SU-DHL-6 (cell line): Measurements from ENCODE around the gene BMP6.

Source experiments
- H2AFZ ChIP-seq: fragments of 200-600 bp; sonication (generic); 2 replicates; pipeline ENCODE4 v1.6.1; 2014; ENCODE audit warnings: low read depth, mild to moderate bottlenecking, moderate library complexity, mixed read lengths, antibody characterized with exemption, low read length; ENCODE audit not compliant: severe bottlenecking
- H3F3A ChIP-seq: fragments of 200-600 bp; shearing (Covaris generic); 2 replicates; pipeline ENCODE4 v1.6.0; 2016; ENCODE audit warnings: antibody characterized with exemption, mild to moderate bottlenecking; ENCODE audit not compliant: insufficient read depth
- H3K27ac ChIP-seq: fragments of 200-600 bp; sonication (generic); 2 replicates; pipeline ENCODE4 v1.5.1; 2016; ENCODE audit warnings: low read depth, mild to moderate bottlenecking, low read length, moderate library complexity, mixed read lengths
- H3K27me3 ChIP-seq: fragments of 200-600 bp; sonication (generic), shearing (Covaris generic); 2 replicates; pipeline ENCODE4 v1.6.0; 2014; ENCODE audit warnings: mild to moderate bottlenecking, low read length
- H3K36me3 ChIP-seq: fragments of 200-600 bp; sonication (generic); 2 replicates; pipeline ENCODE4 v1.6.1; 2014; ENCODE audit warnings: mild to moderate bottlenecking, low read length, mixed read lengths
- H3K4me2 ChIP-seq: fragments of 300-600, 200-600 bp; shearing (Covaris generic), sonication (generic); 2 replicates; pipeline ENCODE4 v1.6.0; 2014; ENCODE audit warnings: low read length, low read depth, mild to moderate bottlenecking; ENCODE audit not compliant: poor library complexity, severe bottlenecking
- H3K4me3 ChIP-seq: fragments of 200-600 bp; sonication (generic); 2 replicates; pipeline ENCODE4 v1.5.1; 2014; ENCODE audit warnings: antibody characterized with exemption, low read length, mild to moderate bottlenecking, mixed read lengths; ENCODE audit not compliant: insufficient read depth, poor library complexity, severe bottlenecking
- H3K79me2 ChIP-seq: fragments of 200-600 bp; sonication (generic); 2 replicates; pipeline ENCODE4 v1.6.1; 2014; ENCODE audit warnings: mild to moderate bottlenecking, low read length, moderate library complexity; ENCODE audit not compliant: insufficient read depth
- H3K9ac ChIP-seq: fragments of 200-600 bp; sonication (generic); 2 replicates; pipeline ENCODE4 v1.7.0; 2014; ENCODE audit warnings: mild to moderate bottlenecking, low read length
- H3K9me2 ChIP-seq: fragments of 200-600 bp; sonication (generic); replicated peaks from 2 replicates; pipeline ENCODE4 v1.6.1; 2014; ENCODE audit warnings: low read length; ENCODE audit not compliant: insufficient read depth
- H3K9me3 ChIP-seq: fragments of 200-600 bp; sonication (generic); 2 replicates; pipeline ENCODE4 v1.6.1; 2014; ENCODE audit warnings: low read length, mixed read lengths; ENCODE audit not compliant: insufficient read depth
- H4K20me1 ChIP-seq: fragments of 200-600 bp; sonication (generic); 2 replicates; pipeline ENCODE4 v1.6.1; 2014; ENCODE audit warnings: low read depth, mild to moderate bottlenecking, antibody characterized with exemption, low read length, moderate library complexity, mixed read lengths
- EZH2phosphoT487 ChIP-seq: fragments of 200-600 bp; sonication (generic), shearing (Covaris generic); conservative IDR thresholded peaks from 2 replicates; pipeline ENCODE4 v1.6.1; 2018; ENCODE audit warnings: mild to moderate bottlenecking, antibody characterized with exemption, low read length, moderate library complexity, mixed read lengths
- TF ChIP-seq, protein P1 (sequence below): fragments of 200-600 bp; sonication (generic); IDR thresholded peaks from one replicate; pipeline ENCODE4 v1.5.1; 2017; ENCODE audit warnings: antibody characterized with exemption, mild to moderate bottlenecking, low read length, moderate library complexity; ENCODE audit not compliant: insufficient read depth, poor library complexity, severe bottlenecking

BMP6 gene

DNA sequence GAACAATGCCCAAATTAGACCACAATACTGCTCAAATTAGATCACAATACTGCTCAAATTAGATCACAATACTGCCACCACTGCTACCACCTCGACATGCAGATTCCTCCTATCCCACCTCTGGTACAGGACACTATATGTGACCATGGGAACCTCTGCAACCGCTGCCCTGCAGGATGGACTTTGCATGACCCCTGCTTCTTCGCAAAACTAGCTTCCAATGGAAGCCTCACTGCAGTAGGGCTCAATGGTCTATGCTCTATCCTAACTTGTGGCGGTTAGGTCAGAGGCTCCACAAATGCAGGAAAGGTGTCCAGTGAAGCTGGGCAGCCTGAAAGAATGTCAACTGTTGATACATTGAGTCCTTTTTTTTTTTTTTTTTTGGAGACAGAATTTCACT, 192.5 kb downstream of the BMP6 start:
- no peak overlapping the region for H2AFZ ChIP-seq
- no peaks in the 10 kb centered on the region for H3K79me2 ChIP-seq
- TF ChIP-seq, protein P1, sequence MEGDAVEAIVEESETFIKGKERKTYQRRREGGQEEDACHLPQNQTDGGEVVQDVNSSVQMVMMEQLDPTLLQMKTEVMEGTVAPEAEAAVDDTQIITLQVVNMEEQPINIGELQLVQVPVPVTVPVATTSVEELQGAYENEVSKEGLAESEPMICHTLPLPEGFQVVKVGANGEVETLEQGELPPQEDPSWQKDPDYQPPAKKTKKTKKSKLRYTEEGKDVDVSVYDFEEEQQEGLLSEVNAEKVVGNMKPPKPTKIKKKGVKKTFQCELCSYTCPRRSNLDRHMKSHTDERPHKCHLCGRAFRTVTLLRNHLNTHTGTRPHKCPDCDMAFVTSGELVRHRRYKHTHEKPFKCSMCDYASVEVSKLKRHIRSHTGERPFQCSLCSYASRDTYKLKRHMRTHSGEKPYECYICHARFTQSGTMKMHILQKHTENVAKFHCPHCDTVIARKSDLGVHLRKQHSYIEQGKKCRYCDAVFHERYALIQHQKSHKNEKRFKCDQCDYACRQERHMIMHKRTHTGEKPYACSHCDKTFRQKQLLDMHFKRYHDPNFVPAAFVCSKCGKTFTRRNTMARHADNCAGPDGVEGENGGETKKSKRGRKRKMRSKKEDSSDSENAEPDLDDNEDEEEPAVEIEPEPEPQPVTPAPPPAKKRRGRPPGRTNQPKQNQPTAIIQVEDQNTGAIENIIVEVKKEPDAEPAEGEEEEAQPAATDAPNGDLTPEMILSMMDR: no peak
- TF ChIP-seq EZH2phosphoT487: no peak
- H3K9me3 ChIP-seq: no peaks in the 10 kb centered on the region
- H3K4me3 ChIP-seq: no peak overlapping the region
- H3K27ac ChIP-seq: no peak overlapping the region
- no peak overlapping the region for H3K4me2 ChIP-seq
- H3K27me3 ChIP-seq: no peaks in the 10 kb centered on the region
- H4K20me1 ChIP-seq: no peaks in the 10 kb centered on the region
- H3K9me2 ChIP-seq: no peaks in the 10 kb centered on the region
- H3K9ac ChIP-seq: no peak overlapping the region
- no peaks in the 10 kb centered on the region for H3F3A ChIP-seq
- no peaks in the 10 kb centered on the region for H3K36me3 ChIP-seq

DNA sequence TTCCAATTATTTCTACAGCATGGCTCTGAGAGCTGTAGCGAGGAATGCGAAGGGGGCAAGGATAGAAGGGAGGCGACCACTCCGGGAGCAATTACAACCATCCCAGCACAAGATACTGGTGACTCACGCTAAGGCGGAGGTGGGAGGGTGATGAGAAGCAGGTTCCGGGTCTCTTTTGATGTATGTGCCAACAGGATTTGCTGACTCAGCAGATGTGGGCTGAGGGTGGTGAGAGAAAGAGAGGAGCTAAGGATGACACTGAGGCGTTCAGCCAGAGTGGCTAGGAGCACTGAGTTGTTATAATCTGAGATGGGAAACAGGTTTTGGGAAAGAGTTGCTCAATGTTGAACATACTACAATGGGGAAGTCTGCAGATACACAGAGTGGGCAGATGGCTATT, 194.0 kb downstream of the BMP6 start:
- H2AFZ ChIP-seq: no peak overlapping the region
- no peak overlapping the region for H3K4me3 ChIP-seq
- no peaks in the 10 kb centered on the region for H3K9me2 ChIP-seq
- H3K27me3 ChIP-seq: no peaks in the 10 kb centered on the region
- H4K20me1 ChIP-seq: no peaks in the 10 kb centered on the region
- no peak overlapping the region for H3K27ac ChIP-seq
- no peaks in the 10 kb centered on the region for H3K79me2 ChIP-seq
- H3K9me3 ChIP-seq: no peaks in the 10 kb centered on the region
- TF ChIP-seq, protein P1: no peak
- no peak for TF ChIP-seq EZH2phosphoT487
- no peaks in the 10 kb centered on the region for H3F3A ChIP-seq
- no peaks in the 10 kb centered on the region for H3K36me3 ChIP-seq
- no peak overlapping the region for H3K4me2 ChIP-seq
- H3K9ac ChIP-seq: no peak overlapping the region

DNA sequence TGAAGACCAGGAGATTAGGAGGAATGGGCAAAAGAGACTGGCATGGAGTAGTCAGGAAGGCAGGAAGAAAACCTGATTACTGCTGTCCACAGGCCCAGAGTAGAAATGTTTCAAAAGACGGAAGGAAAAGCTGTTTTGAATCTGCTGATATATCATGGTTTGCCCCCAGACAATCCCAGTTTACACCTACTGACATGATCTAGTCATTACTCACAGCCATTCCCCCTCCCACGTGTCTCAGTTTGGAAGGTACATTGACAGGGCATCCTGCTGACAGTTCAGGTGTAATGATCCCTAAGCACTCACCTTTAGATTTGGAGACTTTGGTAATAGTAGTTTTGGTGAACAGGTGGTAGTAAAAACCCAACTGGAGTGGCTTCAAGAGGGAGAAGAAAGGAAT, 194.5 kb downstream of the BMP6 start:
- no peak overlapping the region for H3K4me3 ChIP-seq
- no peaks in the 10 kb centered on the region for H3K9me3 ChIP-seq
- H3F3A ChIP-seq: no peaks in the 10 kb centered on the region
- TF ChIP-seq, protein P1: no peak
- TF ChIP-seq EZH2phosphoT487: no peak
- H3K36me3 ChIP-seq: no peaks in the 10 kb centered on the region
- H3K27ac ChIP-seq: no peak overlapping the region
- no peaks in the 10 kb centered on the region for H3K9me2 ChIP-seq
- H4K20me1 ChIP-seq: no peaks in the 10 kb centered on the region
- no peak overlapping the region for H3K9ac ChIP-seq
- no peak overlapping the region for H2AFZ ChIP-seq
- H3K79me2 ChIP-seq: no peaks in the 10 kb centered on the region
- no peaks in the 10 kb centered on the region for H3K27me3 ChIP-seq
- no peak overlapping the region for H3K4me2 ChIP-seq

DNA sequence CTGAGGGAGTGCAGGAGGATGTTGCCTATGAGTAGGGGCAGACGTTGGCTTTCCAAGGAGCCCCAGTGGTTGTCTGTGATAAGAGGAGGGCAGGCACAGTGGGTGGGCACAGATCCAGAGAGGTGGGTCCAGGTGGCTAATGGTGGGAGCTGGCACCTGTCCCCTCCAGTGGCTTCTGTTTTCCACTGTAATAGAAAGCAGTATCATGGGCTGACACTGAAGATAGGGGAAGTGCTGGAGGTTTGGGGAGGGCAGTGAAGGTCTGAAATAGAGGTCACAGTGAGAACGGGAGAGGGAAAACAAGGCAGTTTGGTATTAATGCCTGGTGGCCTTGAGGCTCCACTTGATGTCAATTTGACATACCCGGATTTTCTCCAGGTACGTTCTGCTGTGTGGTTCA, 195.1 kb downstream of the BMP6 start:
- TF ChIP-seq EZH2phosphoT487: no peak
- TF ChIP-seq, protein P1: no peak
- Histone ChIP-seq H3K4me2 (no peak overlapping the region), H3K9me2 (no peaks in the 10 kb centered on the region), H3K9me3 (no peaks in the 10 kb centered on the region), H3K27ac (no peak overlapping the region), H3F3A (no peaks in the 10 kb centered on the region), H3K79me2 (no peaks in the 10 kb centered on the region), H3K27me3 (no peaks in the 10 kb centered on the region), H3K36me3 (no peaks in the 10 kb centered on the region), H2AFZ (no peak overlapping the region), H3K4me3 (no peak overlapping the region), H4K20me1 (no peaks in the 10 kb centered on the region), H3K9ac (no peak overlapping the region)
